Thoracic aorta (tissue), 2 donors: ENCODE measurements around the gene BORA. TPM values are rescaled to one million over a fixed set of nuclear protein-coding genes. Genes with fewer than 3 reads are reported as not detected.
"Not testable (repeated sequence)": the region's sequence is repeated elsewhere in the genome, so short reads cannot be mapped to it uniquely, and the experiment has no call there.

Experiments used
- ATAC-seq: fragments of 150-250 bp; one replicate; pipeline ENCODE4 v1.8.0; 2017; ENCODE audit warnings: low read depth; ENCODE audit not compliant: insufficient number of reproducible peaks, low FRiP score
- DNase-seq: peaks from one replicate; pipeline ENCODE4 v3.0.0-alpha.2; 2020; ENCODE audit warnings: low spot score
- H3K27ac ChIP-seq, 2 donors: fragments of 200-600 bp; sonication (generic); 1 replicate in 1 of 2; 2 replicates in 1 of 2; pipeline ENCODE4 v1.5.1; 2016; ENCODE audit warnings: mild to moderate bottlenecking in 2 of 2, moderate library complexity in 2 of 2
- H3K27me3 ChIP-seq: fragments of 200-600 bp; sonication (generic); replicated peaks from 2 replicates; pipeline ENCODE4 v1.6.0; 2016; ENCODE audit warnings: mild to moderate bottlenecking; ENCODE audit not compliant: insufficient read depth
- H3K36me3 ChIP-seq: fragments of 200-600 bp; sonication (generic); one replicate; pipeline ENCODE4 v1.5.1; 2016
- H3K4me1 ChIP-seq, 2 donors: fragments of 200-600 bp; sonication (generic); 1 replicate in 1 of 2; 2 replicates in 1 of 2; pipeline versions ENCODE4 v1.5.1 to v1.6.0; 2016; ENCODE audit warnings: low read depth in 2 of 2, mild to moderate bottlenecking in 1 of 2; ENCODE audit not compliant: control insufficient read depth in 1 of 2
- H3K4me3 ChIP-seq: fragments of 200-600 bp; sonication (generic); 2 replicates; pipeline ENCODE4 v1.5.1; 2016; ENCODE audit warnings: mild to moderate bottlenecking
- H3K9me3 ChIP-seq: fragments of 200-600 bp; sonication (generic); 2 replicates; pipeline ENCODE4 v1.5.1; 2016
- total RNA-seq, 2 donors: library from RNA; depleted of rRNA; stranded (reverse); fragments of >200 nt; gene quantifications; one replicate each; pipeline versions ENCODE4 v1.1.0 to v1.2.3, GENCODE V29; 2016
- TF ChIP-seq, protein P1 (sequence below): fragments of 200-600 bp; sonication (generic); IDR thresholded peaks from one replicate; pipeline ENCODE4 v1.5.1; 2019; ENCODE audit warnings: antibody characterized with exemption

The BORA gene
- total RNA-seq, 2 donors from 2014 or later = 2.6 to 9.9 TPM

DNA sequence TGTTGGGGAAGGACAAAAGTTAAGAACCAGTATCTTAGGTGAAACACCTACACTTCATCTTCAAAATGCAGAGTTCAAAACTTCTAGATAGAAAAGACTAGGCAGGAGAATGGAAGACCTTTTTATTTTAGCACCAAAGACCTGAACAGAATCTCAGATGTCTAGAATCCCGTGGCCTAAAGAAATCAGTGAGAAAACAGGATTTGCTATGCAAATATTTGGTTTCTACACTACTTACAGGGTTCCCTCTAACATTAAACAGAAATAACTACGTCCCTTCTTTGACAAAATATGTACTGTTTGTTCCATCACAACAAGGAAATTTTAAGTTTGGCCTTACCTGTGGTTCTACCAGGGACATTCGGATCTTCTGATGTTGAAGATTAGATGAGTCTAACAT is 32.5 kb downstream of the BORA start:
- Histone ChIP-seq H3K27ac (no peak overlapping the region), H3K4me3 (no peak overlapping the region), H3K27me3 (no peaks in the 10 kb centered on the region), H3K4me1 (peaks cover 0 to 11% of the 10 kb centered on the region in 2 donors), H3K36me3 (peaks cover 48% of the 10 kb centered on the region), H3K9me3 (no peaks in the 10 kb centered on the region)
- DNase-seq = no peak
- no peak for ATAC-seq
- TF ChIP-seq, protein P1, sequence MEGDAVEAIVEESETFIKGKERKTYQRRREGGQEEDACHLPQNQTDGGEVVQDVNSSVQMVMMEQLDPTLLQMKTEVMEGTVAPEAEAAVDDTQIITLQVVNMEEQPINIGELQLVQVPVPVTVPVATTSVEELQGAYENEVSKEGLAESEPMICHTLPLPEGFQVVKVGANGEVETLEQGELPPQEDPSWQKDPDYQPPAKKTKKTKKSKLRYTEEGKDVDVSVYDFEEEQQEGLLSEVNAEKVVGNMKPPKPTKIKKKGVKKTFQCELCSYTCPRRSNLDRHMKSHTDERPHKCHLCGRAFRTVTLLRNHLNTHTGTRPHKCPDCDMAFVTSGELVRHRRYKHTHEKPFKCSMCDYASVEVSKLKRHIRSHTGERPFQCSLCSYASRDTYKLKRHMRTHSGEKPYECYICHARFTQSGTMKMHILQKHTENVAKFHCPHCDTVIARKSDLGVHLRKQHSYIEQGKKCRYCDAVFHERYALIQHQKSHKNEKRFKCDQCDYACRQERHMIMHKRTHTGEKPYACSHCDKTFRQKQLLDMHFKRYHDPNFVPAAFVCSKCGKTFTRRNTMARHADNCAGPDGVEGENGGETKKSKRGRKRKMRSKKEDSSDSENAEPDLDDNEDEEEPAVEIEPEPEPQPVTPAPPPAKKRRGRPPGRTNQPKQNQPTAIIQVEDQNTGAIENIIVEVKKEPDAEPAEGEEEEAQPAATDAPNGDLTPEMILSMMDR = no peak

DNA sequence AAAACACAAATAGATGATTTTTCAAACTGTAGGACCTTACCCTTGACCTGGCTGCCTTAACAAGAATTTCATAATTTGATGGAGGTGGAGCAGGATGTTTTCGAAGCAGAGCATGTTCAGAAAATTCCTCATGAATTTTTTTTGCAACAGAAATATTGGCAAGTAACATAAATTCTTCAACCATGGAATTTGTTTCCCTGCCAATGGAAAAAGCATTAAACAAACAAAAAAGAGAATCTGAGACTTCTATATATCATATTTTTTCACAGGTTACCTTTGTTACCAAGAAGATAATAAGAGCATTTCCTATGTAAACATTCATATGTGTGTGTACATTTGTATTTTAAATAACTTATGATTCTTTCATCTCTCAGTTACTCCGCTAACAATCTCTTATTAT is 35.7 kb downstream of the BORA start:
- Histone ChIP-seq H3K27me3 (no peaks in the 10 kb centered on the region), H3K4me1 (peaks cover 0 to 11% of the 10 kb centered on the region in 2 donors), H3K9me3 (no peaks in the 10 kb centered on the region), H3K4me3 (no peak overlapping the region), H3K36me3 (peaks cover 57% of the 10 kb centered on the region), H3K27ac (peak overlapping the region; percentile 27 to 45)
- ATAC-seq (no peak), DNase-seq (no peak)
- TF ChIP-seq, protein P1 = no peak

DNA sequence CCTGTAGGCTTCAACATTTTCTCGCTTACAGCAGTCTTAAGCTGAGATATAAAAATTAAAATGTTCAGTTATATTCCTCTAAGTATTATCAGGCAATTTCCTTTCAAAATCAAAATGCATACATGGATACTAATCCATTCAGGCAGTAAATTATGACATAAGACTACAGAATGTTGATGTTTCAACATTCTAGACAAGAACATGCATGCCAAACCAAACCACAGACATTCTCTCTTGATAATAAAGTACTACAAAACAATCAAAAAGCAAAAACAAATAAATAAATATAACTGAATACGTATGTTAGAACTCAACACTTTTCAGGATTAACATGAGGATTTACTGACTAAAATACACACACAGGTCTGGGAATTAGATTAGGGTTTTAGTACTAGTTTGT is 46.3 kb downstream of the BORA start:
- no peaks in the 10 kb centered on the region for H3K9me3 ChIP-seq
- H3K36me3 ChIP-seq = peaks cover 71% of the 10 kb centered on the region
- DNase-seq (no peak), ATAC-seq (no peak)
- H3K4me1 ChIP-seq = peaks cover under 1 to 3% of the 10 kb centered on the region in 2 donors
- no peak overlapping the region for H3K4me3 ChIP-seq
- H3K27me3 ChIP-seq = no peaks in the 10 kb centered on the region
- TF ChIP-seq, protein P1 = no peak
- H3K27ac ChIP-seq = no peak overlapping the region

DNA sequence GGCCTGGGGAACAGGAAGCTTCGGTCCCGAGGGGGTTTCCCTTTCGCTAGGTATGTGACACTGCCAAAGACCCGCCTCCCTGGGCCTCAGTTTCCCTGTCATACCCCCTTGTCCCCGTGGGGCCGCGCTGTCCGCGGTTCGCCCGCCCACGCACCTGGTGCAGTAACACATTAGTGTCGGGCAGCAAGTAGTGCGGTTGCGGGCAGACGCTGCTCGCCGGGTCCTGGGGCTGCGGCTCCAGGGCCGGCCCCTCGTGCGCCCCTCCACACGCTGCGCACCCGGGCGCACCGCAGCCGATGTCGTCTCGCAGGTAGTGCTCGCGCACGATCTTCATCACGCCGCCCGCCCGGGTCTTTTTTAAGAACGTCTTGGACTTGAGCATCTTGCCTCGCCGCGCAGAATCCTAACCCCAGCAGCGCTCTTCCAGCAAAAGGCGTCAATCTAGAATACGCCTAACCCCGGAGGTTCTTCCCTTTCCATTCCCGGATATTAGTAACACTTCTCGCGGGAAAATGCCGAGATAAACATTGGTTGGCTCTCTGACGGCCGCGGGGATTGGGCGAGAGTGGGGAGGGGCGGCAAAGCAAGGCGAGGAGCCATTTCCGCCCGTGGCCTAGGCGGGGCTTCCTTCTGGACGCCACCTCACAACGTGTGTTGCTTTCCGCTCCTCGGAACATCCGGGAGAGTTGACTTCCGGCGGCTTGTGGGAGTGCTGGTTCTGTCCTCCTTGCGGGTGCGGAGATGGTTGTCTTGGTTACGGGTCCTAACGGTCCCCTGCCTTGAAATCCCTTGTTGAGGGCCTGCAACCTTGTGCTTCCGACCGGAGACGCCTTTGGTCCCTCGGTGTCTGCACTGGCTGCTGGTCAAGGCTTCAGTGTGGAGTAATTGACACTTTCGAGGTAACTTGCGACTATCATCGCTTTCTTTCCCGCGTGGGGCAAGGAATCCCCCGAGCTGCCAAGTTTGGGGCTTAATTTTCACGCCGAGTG is 54.0 kb downstream of the BORA start, which contains the start of the genes DIS3 and PIBF1:
Gene DIS3 (minus strand): TSS at position 450 of the 989 bp plus-strand sequence. CDS start 68 bp downstream, at position 382.
Gene PIBF1 (plus strand): TSS at position 683 of the 989 bp plus-strand sequence. CDS start 1,337 bp downstream, outside the sequence.
- Histone ChIP-seq H3K4me3 (peak within 1 kb of the TSS; percentile 97), H3K4me1 (peaks cover 30 to 35% of the 10 kb centered on the region in 2 donors), H3K36me3 (peaks cover 14% of the 10 kb centered on the region), H3K9me3 (no peaks in the 10 kb centered on the region), H3K27ac (peak within 1 kb of the TSS; percentile 86 to 88), H3K27me3 (no peaks in the 10 kb centered on the region)
- TF ChIP-seq, protein P1 = no peak
- ATAC-seq (peak; percentile 95), DNase-seq (peak; percentile 92)

DNA sequence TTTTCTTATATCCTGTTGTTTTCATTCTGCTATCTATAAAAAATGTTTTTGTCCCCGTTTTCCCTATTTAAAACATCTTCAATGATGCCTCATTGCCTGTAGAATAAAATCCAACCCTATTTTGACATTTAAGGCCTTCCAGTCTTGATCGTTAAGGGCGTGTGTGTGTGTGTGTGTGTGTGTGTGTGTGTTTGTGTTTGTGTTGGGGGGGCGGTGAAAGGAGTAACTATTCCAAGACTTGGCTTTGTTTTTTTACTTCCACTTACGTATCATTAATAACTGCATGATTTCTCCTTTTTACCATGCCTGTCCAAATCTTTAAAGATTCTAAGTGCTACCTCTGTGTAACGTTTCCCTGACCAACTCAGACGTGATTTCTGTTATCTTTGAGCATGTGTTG is 55.0 kb downstream of the BORA start:
- TF ChIP-seq, protein P1 = no peak
- ATAC-seq (no peak), DNase-seq (no peak)
- H3K4me3 ChIP-seq = peak overlapping the region; percentile 97
- no peaks in the 10 kb centered on the region for H3K27me3 ChIP-seq
- H3K27ac ChIP-seq = peak overlapping the region; percentile 71 to 86
- H3K9me3 ChIP-seq = no peaks in the 10 kb centered on the region
- peaks cover 30 to 35% of the 10 kb centered on the region in 2 donors for H3K4me1 ChIP-seq
- H3K36me3 ChIP-seq = peaks cover 4% of the 10 kb centered on the region

DNA sequence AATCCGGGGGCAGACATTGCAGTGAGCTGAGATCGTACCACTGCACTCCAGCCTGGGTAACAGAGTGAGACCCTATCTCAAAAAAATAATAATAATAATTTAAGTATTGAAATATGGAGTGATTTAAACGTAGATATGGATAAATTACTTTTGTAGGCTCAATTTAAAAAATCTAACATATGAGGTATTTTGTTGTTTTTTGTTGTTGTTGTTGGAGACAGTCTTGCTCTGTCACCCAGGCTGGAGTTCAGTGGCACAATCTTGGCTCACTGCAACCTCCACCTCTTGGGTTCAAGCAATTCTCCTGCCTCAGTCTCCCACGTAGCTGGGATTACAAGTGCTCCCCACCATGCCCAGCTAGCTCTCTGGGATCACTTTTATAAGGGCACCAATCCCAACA is 57.0 kb downstream of the BORA start:
- H3K4me3 ChIP-seq, H3K27me3 ChIP-seq, ATAC-seq, H3K9me3 ChIP-seq, DNase-seq, H3K36me3 ChIP-seq, H3K27ac ChIP-seq: not testable (repeated sequence)
- peaks cover 20 to 32% of the 10 kb centered on the region in 2 donors for H3K4me1 ChIP-seq
